GM19023 (cell line): ENCODE results near the gene TCF4.
A peak's percentile ranks its signal among the peaks of the same experiment; 100 is the strongest.

Source experiments
- ATAC-seq: cut with Tn5 transposase; IDR thresholded peaks from one replicate; pipeline ENCODE4 v1.9.1; 2021; ENCODE audit warnings: mild to moderate bottlenecking, moderate library complexity; ENCODE audit not compliant: unreplicated experiment

Gene TCF4

DNA sequence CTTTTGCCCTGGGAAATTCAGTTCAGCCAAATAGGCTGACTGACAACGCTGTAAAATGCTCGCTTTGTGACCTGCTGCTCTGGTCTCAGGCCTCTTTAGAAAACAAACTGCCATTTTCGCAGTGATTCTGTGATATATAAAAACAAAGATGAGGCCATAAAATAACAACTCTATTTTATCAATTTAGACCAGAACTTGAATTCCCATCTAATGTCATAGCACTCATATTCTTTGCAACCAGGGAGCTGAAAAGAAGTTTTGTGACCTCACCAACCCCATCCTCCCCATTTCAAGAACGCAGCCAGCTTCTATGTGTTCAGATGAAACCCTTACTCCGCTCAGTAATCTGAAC, 40.3 kb downstream of the TCF4 start:
- no peak for ATAC-seq

DNA sequence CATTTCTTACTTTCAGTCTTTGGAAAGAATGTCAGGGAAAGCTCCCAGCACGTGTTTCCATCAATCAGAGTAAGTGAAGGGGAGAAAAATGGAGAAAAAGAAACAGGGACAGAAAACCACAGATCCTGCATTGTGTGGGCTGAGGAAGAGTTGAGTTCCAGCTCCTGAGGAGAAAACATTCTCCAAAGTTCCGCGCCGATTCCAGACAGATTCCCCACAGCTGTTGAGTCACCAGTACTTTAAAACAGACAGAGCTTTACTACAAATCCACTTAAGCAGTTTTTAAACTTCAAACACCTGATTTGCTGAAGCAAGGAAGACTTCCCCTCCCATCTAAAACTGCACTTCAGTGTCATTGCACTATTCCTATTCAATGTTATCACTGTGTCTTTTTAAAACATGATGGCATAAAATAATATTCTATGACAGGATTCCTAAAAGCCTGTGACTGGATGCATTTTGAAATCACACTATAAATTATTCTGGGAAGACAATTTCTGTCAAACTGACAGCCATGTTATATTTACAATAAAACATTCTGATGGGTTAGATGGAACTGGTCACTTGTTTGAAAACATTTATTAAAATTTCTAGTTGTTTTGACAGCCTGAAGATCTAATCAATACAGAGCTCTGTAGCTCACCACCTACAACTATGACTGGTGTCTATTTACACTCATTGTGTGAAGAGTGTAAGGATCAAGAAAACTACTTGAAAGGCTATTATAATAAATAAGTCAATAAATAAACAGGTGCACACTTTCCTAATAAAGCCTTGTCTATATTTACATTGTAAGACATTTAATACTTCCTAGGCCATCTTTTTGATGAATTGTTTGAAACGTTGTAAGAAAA, 40.9 kb downstream of the TCF4 start:
- no peak for ATAC-seq

DNA sequence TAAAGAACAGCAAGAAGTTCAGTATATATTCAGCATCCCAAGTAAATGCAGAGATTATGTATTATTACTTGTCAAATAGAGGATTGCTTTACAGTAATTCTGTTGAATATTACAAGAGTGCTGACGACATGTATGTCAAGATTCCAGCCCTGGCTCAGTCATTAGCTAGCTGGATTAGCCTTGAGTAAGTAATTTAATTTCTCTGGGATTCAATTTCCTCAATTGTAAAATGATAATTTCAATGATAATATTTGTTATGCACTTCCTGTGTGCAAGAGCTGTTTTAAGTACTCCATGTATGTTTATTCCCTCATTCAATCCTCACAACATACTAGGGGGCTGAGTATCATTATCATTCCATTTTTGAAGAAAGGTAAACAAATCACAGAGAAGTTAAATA, 44.0 kb downstream of the TCF4 start:
- no peak for ATAC-seq

DNA sequence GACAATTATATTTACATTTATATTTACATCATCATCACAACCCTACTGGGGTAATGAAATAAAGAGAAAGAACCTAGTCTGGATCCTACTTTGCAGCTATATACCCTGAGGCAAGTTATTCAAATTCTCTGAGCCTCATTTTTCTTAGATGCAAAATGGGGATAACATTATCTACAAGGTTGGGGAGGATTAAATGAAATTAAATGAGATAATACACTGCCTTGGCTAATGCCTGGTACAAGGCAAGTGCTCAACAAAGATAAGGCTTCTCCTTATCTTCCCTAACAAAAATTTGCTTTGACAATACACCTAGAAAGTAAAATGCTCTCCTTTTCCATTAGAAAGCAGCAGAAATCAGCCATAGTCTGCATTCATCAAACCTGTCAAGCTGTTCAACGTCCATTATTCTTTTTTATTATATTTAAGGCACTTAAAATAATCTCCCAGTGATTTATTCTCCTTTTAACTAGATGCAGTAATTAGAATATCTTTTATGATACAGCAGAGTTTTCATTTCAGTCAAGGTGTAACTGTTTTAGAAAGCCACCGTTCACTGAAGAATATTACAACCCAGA, 44.8 kb downstream of the TCF4 start:
- no peak for ATAC-seq

DNA sequence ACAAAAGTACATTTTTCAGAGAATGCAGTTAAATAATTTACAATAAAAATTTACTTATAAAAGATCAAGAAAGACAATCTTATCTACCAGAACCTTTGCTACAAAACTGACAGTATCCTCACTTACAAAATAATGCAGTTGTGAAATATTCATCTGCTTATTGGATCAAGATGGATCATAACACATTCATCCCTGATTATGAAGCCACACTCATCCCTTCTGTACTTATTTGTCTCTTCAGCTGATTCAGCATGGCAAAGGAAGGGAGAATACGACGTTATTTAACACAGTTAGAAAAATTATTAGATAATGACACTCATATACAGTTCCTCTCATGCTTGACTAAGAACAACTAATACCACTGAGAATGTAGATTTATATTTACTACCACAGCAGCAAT, 46.4 kb downstream of the TCF4 start:
- ATAC-seq: no peak

DNA sequence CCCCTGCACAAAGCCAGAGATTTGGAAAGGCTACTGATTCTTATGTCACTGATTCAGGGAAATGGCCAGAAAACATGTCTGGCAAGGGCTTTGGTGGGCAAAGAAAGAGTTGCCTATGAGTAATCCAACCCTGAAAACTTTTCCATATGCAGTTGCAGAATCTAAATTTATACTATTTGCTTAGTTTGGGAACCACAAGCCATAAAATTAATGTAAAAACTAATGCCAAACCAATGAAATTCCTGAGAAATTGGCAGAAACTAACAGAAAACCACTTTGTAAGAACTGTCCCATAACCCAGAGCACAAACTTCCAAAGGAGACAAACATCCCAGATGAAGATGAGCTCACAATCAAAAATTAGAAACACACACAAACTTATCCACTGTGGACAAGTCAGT, 48.8 kb downstream of the TCF4 start:
- ATAC-seq: no peak

DNA sequence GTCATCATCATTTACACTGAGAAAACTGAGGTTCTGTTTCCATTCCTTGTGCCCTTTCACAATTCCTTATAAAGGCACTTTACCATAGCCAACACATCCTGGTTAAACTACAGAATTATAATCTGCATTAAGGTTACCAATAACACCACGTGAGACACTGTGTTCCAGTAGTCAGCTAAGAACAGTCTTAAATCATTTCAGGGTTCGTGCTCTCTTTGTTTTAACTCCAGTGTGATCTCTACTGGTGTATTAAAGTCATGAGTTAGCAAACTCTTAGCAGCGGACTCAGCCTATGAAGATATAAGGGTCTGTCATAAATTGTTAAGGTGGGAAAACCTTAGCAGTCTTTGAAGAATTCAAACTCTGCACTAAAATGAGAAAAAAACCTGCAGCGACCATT, 53.0 kb downstream of the TCF4 start:
- no peak for ATAC-seq

DNA sequence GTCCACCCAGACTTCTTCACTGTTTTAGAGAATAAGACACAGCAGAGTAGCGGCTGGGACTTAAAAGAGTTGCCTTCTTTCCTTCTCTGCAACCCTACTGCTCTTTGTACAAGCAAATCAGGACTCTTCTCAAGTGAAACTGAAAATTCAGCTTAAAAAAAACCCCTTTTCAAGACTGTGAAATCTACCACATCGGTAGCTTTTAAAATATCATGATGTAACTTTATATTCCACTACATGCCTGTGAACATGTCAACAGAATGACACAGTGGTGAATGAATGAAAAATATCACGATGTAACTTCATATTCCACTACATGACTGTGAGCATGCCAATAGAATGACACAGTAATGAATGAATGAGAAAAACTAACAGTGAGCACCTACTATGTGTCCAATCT, 53.4 kb downstream of the TCF4 start:
- ATAC-seq: no peak

DNA sequence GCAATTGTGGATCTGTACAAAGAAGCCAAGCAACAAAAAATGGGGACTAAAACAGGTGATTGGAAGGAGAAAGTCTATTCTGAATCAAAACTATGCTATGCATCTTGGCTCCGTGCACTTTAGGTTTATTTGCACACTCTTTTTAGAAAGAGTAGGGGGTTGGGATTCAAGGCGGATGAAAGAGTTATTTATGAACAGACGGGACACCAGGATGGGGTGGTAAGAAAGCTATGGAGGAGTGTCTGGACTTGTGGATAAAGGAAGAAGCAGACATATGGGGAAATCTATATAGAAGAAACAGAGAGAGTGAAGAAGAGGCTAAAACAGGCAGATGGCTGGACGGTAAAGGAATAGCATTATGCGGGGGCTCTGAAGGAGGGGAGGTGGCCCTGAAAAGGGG, 57.8 kb downstream of the TCF4 start:
- no peak for ATAC-seq

DNA sequence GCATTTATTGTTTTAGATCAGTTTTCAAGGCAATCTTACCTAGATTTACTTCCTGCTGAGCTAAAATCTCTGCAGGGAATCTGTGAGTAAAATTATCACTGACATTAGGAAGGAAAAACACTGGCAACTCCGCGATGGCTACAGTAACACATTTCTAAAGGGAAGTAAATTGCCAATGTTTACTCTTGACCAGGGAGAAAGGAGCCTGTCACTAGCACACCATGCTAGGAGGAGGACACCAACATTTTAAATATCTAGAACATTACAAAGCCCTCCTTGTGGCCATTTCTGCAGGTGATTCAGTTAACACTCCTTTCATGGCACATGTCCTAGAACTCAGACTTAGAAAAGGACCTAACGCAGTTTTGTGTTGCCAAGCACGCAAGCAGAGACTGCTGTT, 58.4 kb downstream of the TCF4 start:
- ATAC-seq: no peak

DNA sequence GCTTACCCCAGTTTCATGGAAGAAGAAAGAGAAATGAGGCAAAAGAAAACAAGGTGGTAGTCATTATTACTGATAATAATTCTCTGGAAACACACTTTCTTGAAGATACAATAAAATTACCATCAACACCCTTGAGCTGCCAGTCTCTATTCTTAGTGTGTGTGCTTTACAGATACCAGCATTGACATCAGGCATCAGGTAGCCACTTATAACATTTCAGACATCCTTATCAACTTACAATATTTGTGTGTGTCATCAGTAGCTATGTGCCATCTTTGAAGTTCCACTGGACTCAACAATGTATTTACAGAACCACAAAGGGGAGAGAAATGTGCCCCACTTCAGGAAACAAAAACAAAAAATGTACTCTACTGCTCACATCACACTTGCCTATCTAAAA, 62.1 kb downstream of the TCF4 start:
- ATAC-seq: no peak

DNA sequence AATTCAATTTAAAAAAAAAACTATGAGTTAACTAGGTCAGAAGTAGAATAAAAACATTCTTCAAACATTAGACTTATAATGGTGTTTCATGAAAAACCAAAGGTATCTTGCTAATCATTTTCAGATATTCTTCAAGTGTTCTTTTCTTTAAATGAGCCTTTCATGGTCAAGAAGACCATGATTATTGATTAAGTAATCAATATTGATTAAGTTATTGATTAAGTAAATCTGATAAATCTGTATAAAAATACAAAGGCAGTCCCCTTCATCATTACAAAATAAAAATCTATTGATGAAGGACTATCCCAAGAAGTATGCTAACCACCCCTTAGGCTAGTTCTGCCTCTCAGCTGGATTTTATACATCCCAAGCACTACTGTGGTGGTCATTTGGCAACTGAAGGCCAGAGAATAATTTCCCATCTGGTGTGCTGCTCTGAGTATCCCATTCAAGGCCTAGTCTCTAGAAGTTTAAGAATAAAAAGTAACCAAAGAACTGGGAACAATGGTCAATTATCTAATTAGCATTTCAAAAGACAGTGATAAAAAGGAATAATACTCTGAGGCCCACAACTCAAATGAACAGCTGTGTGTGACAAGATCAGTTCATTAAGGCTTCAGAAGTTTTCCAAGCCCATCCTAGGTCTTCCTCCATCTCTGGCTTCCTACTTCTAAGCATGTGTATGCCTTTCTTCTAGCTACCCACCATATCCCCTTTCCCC, 63.5 kb downstream of the TCF4 start:
- no peak for ATAC-seq

DNA sequence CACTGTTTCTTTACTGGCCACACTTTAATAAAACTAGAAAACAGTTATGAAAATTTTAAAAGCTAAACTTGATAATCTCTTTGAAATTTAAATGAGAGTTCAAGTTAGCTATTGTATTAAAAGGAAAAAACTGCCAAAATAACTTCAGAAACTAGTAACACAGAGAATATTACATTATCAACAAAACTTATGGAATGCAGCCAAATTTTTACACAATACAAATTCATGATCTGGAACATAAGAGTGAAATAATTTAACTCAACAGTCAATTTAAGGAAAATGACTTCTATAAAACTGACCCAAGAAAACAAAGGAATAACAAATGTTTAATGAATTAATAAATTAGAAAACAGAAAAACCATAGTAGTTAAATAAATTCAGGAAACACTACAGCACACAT, 65.0 kb downstream of the TCF4 start:
- no peak for ATAC-seq

DNA sequence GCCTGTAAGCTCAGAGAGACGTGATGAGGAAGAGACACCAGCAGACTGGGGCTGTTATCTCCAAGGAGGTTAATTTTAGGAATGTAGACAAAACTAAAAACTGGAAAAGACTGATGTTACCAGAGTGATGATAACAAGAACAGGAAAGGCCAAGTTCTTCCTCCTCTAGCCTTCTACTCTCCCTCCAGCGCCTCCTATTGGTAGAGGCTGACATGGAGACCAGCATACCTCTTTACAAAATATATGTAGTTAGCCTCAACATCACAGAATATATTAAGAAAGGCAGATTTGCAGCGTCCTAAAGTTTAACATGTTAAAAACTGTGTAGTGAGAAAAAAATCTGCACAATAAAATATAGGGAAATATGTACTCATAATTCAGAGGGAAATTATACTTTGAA, 66.0 kb downstream of the TCF4 start:
- no peak for ATAC-seq

DNA sequence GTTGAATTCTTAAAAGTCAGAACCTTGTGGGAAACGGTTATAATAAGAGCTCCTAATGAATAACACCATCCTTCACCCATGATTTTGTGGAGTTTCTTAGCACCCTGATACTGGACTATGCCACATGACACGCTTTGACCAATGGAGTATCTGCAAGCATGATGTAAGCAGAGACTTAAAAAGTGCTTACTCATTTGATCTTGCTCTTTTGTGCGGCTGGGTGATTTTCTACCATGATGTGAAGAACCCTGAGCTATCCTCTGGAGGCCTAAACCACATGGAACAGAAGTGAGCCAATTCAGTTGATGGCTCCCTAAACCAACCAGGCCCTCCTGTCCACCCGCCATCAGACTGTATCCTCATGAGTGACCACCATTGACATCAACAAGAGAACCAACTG, 70.9 kb downstream of the TCF4 start:
- ATAC-seq: no peak

DNA sequence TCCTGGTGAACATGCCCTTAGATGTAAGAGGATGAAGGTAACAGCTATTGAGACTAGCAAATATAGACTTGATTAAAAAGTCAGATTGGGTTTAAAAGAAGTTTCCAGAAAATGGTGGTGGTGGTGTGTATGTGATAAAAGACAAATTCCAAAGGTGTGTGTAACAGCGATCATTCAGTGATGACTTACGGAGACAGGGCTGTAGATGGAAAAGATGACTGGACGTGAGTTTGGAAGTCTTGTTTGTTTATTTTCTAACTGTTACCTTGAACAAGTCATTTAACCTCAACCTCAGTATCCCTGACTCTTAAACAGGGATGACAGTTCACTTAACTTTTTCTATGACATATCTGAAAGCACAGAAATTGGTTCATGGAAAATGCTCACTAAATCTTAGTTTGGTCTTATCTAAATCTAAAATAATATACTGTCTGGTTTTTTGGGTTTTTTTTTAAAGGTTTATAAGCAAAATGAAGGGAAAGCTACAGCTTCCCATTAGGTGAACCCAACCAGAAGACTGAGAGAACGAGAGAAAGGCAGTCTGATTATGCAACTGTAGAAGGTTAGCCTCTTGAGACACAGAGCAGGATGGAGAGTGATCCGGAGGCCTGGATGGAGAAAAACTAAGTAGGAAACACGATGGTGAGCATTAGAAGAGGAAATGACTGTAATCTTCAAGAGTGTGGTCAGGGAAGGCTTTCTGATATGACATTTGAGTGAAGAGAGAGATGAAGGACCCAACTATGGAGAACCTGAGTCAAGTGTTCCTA, 71.9 kb downstream of the TCF4 start:
- ATAC-seq: no peak

DNA sequence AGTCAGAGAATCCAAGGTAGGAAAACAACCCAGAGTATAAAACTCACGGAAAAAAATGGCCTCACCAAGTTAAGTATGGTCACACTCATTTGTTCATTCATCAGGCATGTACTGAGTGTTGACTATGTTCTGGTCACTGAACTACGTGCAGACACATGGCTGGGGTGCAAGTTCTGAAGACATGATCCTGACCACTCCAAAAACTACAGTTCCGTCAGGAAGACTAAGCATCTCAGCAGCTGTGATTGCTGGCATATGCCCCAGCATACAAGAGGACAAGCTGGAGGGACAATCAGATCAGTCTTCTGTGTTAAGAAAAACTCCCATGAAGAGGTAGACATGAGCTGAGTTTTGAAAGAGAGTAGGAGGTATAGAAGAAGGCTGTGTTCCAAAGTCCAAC, 72.8 kb downstream of the TCF4 start:
- ATAC-seq: no peak

DNA sequence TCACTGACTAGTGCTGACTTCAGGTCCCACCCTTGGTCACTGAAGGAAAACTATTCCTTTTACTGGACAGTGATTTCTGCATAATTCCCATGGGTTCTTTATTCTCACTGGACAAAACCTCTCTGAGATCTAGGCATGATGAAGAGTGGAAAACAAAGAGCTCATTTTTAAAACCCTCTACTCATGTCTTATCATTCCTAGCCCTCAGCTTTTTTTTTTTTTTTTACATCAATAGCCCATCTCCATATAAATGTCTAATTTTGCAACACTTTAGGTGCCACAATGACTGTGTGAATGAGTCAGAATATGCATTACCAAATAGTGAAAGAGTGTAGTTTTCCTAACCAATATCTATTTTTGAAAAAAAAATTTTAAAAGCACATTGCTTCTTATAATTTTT, 74.8 kb downstream of the TCF4 start:
- ATAC-seq: no peak

DNA sequence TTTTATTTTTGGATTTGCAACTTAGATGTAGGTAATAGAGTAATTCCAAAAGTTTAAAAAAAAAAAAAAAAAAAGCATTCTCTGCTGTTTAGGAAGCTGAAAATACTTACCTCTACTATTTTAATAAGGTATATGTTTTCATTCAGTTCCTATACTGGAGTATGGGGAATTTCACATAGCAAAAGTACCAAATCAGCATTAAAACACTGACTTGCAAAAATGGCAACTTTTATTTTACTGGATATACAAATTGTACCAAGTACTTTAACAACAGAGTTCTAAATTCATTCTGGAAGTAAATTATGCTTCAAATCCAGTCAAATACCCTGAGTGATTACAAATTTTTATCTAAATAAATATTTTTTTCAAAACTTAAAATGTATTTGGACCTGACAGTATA, 76.7 kb downstream of the TCF4 start:
- no peak for ATAC-seq

DNA sequence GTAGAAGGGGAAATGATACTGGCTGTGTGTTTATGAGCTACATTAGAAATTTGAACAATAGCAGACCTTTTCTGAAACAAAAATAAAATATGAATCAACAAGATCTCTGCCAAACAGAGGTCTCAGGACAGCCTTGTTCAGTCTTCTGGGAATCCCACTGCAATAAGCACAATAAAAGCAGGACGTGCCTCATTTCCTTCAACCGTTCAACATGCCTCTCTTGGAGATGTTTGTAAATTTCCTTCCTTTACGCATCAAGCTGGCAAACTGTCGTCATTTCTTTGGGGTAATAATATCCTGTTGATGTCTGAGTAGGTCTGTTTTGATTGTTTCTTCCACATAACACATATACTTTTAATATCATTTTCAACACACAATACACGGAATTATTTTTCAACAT, 77.2 kb downstream of the TCF4 start:
- ATAC-seq: no peak

DNA sequence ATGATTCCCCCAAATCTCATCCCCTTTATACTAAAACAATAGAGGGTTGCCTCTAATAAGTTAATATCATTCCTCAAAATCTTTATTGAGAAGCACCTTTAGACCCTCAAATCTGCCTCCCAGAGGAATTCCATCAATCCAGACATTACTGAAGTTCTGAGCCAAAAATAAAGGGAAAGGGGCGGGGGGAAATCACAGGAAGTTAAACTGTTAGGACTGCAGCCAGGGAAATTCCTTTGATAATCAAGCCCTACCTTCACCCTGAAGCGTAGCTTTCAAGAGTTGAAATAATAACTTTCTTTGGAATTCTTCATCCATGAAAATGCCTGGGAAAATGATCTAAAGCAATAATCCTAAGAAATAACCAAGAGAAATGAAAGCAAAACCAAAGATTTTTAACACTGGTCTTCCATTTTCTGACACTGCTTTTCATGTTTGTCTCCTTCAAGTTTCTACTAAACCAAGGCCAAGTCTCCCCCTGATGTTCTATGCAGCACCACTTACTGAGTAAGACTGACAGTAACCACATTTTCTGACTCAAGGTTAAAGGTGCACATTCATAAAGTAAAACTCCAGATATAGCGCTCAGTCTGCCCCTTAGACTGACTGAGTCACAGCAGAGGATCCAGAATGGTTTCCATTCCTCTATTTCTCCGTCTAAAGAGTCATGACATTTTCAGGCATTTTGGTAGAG, 78.2 kb downstream of the TCF4 start:
- ATAC-seq: peak; percentile 92
